GM10847 (cell line): ENCODE results near the gene SNRPD2.

Experiments used
- POLR2A ChIP-seq: IDR thresholded peaks from 2 replicates; pipeline ENCODE4 v1.6.1; 2011; ENCODE audit not compliant: insufficient read length; ENCODE audit errors: extremely low read depth

The SNRPD2 gene

DNA sequence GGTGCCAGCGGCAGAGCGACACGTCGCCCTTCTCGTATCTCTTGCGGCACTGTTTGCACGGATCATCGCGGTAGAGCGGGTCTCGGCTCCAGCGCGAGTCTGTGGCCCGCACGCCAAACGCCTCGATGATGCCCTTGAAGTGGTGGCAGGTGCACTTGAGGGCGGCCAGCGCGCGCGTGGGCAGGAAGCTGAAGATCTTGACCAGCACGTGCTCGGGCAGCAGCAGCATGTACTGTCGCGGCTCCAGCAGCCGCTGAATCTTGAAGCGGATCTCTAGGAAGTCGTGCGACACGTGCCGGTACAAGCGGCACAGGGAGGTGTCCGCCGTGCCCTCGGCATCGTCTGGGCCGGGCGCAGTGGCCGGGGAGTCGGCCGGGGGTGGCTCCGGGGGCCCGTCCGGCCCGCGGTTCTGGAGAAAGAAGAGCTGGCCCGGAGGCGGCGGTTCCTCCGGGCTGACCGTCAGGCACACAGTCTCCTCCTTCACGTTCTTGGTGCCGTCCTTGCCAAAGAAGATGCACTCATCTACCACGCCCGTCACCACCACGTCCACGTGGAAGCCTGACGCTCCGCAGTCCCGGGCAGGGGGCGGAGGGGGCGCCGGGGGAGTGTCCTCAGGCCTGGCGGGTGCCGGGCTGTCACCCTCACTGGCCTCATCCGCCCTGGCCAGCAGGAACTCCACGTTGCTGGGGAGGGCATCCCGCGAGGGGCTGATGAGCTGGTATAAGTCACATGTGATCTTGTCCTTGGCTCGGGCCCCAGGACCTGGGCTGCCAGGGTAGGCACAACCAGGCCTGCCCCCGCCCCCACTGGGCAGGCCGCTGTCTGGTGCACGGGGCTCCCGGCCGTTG is 20.3 kb upstream of the SNRPD2 start:
- TF ChIP-seq POLR2A: no peak

DNA sequence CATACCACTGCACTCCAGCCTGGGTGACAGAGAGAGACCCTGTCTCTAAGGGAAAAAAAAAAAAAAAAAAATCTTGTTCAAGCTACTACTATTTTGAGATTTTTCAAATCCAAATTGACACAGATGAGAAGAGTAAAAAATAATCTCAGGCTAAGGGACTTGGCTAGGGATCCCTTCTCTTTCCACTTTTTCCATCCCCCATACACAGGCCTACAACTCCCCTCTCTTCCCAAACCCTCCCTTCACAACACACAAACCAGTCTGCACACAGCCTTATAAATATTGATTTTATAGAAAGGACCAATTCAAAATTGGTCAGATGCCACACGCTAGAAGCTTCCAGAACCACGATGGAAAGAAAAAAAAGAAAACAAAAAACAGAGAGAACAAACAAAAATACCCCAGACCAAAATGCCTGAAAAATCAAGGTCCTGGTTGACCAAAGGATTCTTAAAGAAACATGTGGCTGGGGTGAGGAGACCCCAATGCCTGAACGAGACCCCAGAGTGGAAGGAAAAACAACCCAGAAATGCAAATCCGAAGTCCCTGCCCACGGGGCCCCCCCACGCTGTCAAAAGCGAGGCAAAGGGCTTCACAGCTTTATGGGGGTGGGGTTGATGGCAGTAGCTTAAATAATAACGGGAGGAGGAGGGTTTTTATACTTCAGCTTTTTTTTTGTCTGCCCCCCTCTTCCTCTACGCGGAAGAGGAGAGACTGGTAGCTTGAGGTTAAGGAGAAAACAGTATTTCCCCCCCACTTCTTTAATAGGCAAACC is 18.8 kb upstream of the SNRPD2 start:
- no peak for TF ChIP-seq POLR2A

DNA sequence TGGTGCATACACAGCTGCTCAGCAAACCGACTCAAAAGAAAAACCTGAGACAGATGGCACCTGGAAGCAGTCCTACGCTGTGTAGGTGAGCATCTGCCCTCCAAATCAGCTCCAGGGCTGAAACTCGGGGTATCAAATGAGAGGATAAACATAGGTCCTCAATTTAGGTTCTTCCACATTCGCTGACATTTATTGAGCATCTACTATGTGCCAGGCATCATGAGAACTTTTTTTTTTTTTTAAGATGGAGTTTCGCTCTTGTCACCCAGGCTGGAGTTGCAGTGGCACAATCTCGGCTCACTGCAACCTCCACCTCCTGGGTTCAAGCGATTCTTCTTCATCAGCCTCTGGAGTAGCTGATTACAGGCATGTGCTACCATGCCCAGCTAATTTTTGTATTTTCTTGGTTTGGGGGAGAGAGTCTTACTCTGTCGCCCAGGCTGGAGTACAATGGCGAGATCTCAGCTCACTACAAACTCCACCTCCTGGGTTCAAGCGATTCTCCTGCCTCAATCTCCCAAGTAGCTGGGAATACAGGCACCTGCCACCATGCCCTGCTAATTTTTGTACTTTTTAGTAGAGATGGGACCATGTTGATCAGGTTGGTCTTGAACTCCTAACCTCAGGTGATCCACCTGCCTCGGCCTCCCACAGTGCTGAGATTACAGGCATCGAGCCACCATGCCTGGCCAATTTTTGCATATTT is 14.1 kb upstream of the SNRPD2 start:
- no peak for TF ChIP-seq POLR2A

DNA sequence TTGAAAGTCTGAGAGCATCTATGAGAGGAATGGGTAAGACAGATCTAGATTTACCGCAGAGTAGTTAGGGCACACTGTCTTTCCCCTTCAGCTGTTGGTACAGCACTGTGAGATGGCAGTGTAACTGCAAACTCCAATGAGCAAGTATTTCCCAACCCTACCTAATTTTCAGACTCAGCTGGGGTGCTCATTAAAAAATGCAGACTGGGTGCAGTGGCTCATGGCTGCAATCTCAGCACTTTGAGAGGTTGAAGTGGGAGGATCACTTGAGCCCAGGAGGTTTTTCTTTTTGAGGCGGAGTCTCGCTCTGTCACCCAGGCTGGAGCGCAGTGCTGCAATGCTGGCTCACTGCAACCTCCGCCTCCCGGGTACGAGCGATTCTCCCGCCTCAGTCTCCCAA is 13.4 kb upstream of the SNRPD2 start:
- TF ChIP-seq POLR2A: no peak

DNA sequence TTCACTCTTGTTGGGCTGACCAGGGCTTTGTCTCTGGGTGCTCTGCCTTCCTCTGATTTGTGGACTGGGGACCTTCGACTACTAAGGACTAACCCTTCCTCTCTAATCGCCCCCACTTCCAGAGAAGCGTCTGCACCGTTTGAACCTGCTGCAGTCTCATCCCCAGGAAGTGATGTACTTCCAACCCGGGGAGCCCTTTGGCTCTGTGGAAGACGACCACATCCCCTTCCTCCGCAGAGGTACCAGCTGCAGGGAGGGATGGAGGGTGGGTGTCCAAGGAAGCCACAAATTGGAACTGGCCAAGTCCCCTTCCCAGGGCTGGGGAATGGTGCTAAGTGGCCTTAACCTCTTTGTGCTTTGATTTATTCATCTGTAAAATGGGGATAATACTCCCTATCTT is 9.9 kb upstream of the SNRPD2 start:
- TF ChIP-seq POLR2A: no peak

DNA sequence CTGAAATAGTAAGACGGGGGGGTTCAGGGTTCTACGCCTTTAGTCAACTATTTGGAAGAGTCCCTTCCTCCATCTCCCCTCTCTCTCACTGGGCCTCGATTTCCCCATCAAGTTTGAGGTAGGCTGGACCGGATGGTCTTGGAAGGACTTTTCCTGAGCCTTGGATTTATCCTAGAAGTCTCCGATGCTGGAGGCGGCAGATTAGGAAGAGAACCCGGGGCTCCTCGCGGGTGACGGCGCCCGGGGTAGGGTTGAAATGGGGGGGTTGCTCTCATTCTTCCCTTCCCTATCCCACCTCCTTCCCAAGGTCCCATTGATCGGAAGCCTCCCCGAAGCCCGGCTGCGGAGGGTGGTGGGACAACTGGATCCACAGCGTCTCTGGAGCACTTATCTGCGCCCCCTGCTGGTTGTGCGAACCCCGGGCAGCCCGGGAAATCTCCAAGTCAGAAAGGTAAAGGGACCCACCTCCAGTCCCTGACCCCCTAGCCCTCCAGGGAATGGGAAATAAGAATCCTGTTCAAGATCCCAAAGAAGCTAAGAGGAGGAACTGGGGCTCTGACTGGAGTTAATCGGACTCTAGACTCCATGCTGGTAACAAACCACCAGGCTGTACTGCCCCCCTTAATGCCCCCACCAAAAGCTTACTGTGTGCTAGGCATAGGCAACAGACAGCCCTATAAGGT is 1.5 kb upstream of the SNRPD2 start:
- no peak for TF ChIP-seq POLR2A

DNA sequence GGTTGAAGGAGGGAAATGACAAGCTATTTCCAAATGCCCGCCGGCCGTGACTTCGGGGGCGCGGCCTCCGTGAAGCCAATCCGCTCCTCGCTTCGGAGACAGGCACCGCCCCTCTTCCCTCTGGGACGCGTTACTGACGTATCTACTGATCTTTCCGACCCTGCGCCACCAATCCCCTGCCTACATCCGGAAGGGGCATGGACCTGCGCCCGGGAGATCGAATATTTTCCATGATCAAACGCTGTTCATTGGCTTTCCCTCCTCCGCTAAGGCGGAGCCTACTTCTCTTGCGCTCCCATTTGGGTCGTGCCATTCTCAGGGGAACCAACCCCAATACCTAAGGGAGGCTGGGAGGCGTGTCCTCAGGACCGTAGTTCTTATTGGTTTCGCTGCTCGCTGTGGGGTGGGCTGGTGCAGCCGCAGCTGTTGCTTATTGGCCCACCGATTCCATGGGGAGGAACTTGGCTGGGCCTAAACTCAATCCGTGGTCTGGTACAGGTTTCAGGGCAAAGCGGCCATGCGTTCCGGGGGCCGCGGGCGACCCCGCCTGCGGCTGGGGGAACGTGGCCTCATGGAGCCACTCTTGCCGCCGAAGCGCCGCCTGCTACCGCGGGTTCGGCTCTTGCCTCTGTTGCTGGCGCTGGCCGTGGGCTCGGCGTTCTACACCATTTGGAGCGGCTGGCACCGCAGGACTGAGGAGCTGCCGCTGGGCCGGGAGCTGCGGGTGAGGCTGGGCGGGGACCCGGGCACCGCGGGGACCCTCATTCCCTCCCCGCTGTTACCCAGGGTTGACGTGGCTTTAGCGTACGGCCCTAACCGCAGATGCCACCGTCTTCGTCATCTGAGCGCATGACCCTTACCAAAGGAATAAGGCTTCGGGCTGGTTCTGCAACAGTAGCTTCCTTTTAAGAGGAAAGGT is 693 bp upstream of the SNRPD2 start, which contains the start of gene QPCTL:
QPCTL (plus strand) TSS at position 480 of the 919 bp plus-strand sequence; CDS start at position 518, 38 bp downstream.
- TF ChIP-seq POLR2A: peak; percentile 89

DNA sequence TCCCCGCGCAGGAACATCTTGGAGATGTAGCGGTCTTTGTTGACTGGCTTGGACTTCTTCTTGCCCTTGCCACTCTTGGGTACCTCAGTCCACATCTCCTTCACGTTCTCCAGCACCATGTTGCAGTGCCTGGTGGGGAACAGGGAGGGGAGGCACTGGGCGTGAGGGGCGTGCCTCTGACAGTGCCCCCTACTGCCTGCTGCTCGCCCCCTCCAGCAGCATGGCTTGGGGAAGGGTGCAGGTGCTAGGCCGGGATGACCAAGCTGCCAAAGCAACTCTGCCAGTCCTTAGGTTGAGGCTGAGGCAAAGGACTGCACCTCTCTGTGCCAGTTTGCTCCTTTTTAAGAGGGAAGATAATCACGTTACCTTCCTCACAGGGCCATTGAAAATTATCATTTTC is 4.2 kb downstream of the SNRPD2 start:
- TF ChIP-seq POLR2A: no peak

DNA sequence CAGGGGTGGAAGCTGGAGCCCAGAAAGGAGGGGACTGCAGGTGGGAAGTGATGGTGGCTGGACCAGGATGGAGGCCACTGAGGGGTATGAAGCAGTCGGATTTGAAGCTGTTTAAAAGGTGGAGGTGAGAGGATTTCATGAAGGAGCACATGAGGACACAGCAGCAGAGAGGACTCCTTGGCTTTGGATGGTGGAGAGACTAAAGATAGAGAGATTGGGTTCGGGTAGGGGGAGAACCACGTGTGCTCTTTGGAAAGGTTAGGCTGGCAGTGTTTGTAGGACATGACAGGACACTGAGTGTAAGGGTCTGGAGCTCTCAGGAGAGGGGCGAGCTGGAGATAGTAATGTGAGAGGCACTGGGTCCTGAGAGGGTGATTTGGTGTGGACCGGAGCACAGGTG is 8.8 kb downstream of the SNRPD2 start:
- TF ChIP-seq POLR2A: no peak

DNA sequence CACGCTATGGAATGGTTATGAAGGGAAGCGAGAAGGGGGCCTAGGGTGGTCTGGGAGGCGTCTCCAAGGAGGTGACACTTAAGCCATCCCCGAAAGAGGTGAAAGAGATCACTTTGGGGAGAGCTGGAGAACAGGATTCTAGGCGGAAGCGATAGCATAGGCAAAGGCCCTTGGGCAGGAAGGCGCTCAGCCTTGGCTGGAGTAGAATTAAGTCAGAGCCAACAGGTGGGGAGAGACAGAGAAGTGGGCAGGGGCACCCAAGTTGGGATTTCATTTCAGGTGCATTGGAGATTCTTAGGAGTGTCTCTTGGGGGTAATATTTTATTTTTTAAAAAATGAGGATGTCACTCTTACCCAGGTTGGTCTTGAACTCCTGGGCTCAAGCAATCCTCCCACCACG is 9.6 kb downstream of the SNRPD2 start:
- TF ChIP-seq POLR2A: no peak

DNA sequence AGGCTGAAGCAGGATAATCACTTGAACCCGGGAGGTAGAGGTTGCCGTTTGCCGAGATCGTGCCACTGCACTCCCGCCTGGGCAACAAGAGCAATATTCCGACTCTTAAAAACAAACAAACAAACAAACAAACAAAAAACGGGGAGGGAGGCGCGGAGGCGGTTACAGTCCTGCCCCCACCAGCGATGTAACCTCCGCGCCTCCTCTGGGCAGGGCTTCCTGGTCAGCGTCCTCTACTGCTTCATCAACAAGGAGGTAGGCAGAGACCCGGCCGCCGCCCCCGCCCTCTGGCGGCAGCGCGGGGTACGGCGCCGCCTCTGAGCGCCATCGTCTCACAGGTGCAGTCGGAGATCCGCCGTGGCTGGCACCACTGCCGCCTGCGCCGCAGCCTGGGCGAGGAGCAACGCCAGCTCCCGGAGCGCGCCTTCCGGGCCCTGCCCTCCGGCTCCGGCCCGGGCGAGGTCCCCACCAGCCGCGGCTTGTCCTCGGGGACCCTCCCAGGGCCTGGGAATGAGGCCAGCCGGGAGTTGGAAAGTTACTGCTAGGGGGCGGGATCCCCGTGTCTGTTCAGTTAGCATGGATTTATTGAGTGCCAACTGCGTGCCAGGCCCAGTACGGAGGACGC is 10.2 kb downstream of the SNRPD2 start:
- TF ChIP-seq POLR2A: no peak

DNA sequence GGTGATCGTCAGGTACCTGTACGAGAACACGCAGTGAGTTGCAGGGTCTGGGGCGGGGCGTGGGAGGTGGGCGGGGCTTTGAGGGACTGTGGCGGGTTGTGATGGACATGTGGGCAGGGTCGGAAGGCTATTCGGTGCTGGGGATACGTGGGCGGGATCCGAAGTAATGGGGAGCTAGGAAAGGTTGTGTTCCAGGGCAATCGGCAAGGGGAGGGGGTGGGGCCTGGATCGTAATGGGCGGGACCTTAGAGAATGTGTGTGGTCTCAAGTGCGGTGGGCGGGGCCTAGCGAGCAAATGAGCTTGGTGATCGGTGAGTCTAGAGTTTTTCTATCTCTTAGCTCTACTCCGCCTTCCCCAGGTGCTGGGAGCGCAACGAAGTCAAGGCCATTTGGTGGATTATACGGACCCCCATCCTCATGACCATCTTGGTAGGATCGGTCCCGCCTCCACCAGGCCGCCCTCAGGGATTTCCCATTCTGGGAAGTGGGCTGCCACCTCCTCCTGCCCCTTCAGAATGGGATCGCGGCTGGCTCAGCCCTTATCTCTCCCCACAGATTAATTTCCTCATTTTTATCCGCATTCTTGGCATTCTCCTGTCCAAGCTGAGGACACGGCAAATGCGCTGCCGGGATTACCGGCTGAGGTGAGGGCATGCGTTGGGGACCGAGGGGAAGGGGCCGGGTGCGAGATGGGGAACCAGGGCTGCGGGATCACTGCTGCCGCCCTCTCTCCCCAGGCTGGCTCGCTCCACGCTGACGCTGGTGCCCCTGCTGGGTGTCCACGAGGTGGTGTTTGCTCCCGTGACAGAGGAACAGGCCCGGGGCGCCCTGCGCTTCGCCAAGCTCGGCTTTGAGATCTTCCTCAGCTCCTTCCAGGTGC is 14.2 kb downstream of the SNRPD2 start:
- no peak for TF ChIP-seq POLR2A

DNA sequence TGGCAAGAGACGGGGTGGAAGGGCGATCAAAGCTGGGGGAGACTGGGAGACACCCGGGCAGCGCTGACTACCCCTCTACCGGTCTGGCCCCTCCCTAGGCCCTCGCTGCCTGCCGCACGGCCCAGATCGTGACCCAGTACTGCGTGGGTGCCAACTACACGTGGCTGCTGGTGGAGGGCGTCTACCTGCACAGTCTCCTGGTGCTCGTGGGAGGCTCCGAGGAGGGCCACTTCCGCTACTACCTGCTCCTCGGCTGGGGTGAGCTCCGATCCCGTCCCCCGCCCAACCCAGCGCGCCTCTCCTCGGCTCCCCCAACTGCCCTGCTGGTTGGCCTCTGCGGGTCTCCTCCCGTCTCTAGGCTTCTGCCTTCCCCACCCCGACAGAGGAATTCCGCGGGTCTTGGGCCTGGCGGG is 14.9 kb downstream of the SNRPD2 start:
- no peak for TF ChIP-seq POLR2A

DNA sequence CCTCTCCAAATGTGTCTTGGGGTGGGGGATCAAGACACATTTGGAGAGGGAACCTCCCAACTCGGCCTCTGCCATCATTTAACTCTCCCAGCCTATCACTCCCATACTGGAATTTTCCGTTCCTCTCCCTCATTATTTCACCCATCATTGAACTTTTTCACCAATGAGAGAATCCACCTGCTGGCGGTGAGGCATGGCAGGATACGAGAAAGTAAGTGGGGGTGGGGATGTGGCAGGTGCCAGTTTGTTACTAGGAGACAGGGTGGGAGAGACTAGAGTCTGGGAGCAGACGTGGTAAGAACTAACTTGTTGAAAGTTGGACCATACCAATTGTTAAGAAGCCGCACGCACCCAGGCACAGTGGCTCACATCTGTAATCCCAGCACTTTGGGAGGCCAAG is 16.8 kb downstream of the SNRPD2 start:
- no peak for TF ChIP-seq POLR2A
